ENCODE data around the gene TET3.

TET3 gene

GRCh38 chr2:73993376-73993775 is 8.7 kb downstream of the TET3 start:
- no peak for DNase-seq (ENCODE audit: low read depth)
- TF ChIP-seq CTCF (IDR thresholded peaks at IDR 0.05; ENCODE audit: low read depth, low read length, missing control alignments), result no peak
- H3K4me3 ChIP-seq (ENCODE audit: low read depth, low read length), result no peak overlapping the region
- in situ Hi-C loops (cut with HindIII; ENCODE audit: low sequenced_read_pairs), result no loop called here

- TF ChIP-seq CTCF (IDR thresholded peaks at IDR 0.05; ENCODE audit: low read depth, low read length, missing control alignments), result no peak
- DNase-seq (ENCODE audit: low read depth), result no peak
- no peak overlapping the region for H3K4me3 ChIP-seq (ENCODE audit: low read depth, low read length)
- in situ Hi-C loops (cut with HindIII; ENCODE audit: low sequenced_read_pairs), result no loop called here
Observed at GRCh38 chr2:73993778-73994177, 9.1 kb downstream of the TET3 start.

- DNase-seq (ENCODE audit: low read depth), result no peak
- TF ChIP-seq CTCF (IDR thresholded peaks at IDR 0.05; ENCODE audit: low read depth, low read length, missing control alignments), result no peak
- H3K4me3 ChIP-seq (ENCODE audit: low read depth, low read length), result no peak overlapping the region
- in situ Hi-C loops (cut with HindIII; ENCODE audit: low sequenced_read_pairs), result no loop called here
Observed at GRCh38 chr2:73994178-73994831, 9.6 kb downstream of the TET3 start.

GRCh38 chr2:73995810-73996209 is 11.1 kb downstream of the TET3 start:
- DNase-seq (ENCODE audit: low read depth), result no peak
- TF ChIP-seq CTCF (IDR thresholded peaks at IDR 0.05; ENCODE audit: low read depth, low read length, missing control alignments), result no peak
- H3K4me3 ChIP-seq (ENCODE audit: low read depth, low read length), result no peak overlapping the region
- in situ Hi-C loops (cut with HindIII; ENCODE audit: low sequenced_read_pairs), result no loop called here

- in situ Hi-C loops (cut with HindIII; ENCODE audit: low sequenced_read_pairs), result no loop called here
- no peak overlapping the region for H3K4me3 ChIP-seq (ENCODE audit: low read depth, low read length)
- DNase-seq (ENCODE audit: low read depth), result no peak
- TF ChIP-seq CTCF (IDR thresholded peaks at IDR 0.05; ENCODE audit: low read depth, low read length, missing control alignments), result no peak
Observed at GRCh38 chr2:73997813-73998212, 13.1 kb downstream of the TET3 start.

GRCh38 chr2:73998451-73998850 is 13.7 kb downstream of the TET3 start:
- in situ Hi-C loops (cut with HindIII; ENCODE audit: low sequenced_read_pairs), result no loop called here
- DNase-seq (ENCODE audit: low read depth), result no peak
- H3K4me3 ChIP-seq (ENCODE audit: low read depth, low read length), result no peak overlapping the region
- TF ChIP-seq CTCF (IDR thresholded peaks at IDR 0.05; ENCODE audit: low read depth, low read length, missing control alignments), result no peak
